Right cardiac atrium (tissue), 5 donors: Measurements from ENCODE around the gene TMEM54. TPM values are rescaled to one million over a fixed set of nuclear protein-coding genes. Genes with fewer than 3 reads are reported as not detected.

Experiments used
- ATAC-seq, 2 donors: fragments of 200-7000 bp; cut with Tn5 transposase; one replicate each; pipeline versions ENCODE4 v1.8.0 to v1.9.1; 2020; ENCODE audit warnings: moderate library complexity in 2 of 2, mild to moderate bottlenecking in 1 of 2
- DNase-seq, 3 donors: peaks; one replicate each; pipeline ENCODE4 v3.0.0-alpha.2; 2020
- H3K27ac ChIP-seq: one replicate; pipeline ENCODE4 v1.5.1; 2013; ENCODE audit warnings: mild to moderate bottlenecking, low read length, control low read depth, moderate library complexity
- H3K27me3 ChIP-seq: one replicate; pipeline ENCODE4 v1.6.1; 2013; ENCODE audit not compliant: control insufficient read depth, insufficient read depth
- H3K4me1 ChIP-seq: one replicate; pipeline ENCODE4 v1.6.1; 2013; ENCODE audit warnings: low read length; ENCODE audit not compliant: control insufficient read depth, insufficient read depth
- H3K4me3 ChIP-seq: one replicate; pipeline ENCODE4 v1.5.1; 2013; ENCODE audit warnings: low read length, control low read depth
- H3K9me3 ChIP-seq: one replicate; pipeline ENCODE4 v1.6.1; 2013; ENCODE audit warnings: low read length; ENCODE audit not compliant: control insufficient read depth
- WGBS: extraction: QIAGEN DNeasy Blood & Tissue Kit; methylation state at CpG from one replicate; pipeline ENCODE4 v1.1.7; 2013; 5-methylcytosine and 5-hydroxymethylcytosine counted together
- intact Hi-C, 4 donors: fragments of 100-400 bp; cut with DNase I; formaldehyde crosslinking; loops; one replicate each; pipeline versions ENCODE4 v1.11.0 to v1.14.0; 2022 to 2023
- long read RNA-seq, 4 donors: library from polyadenylated mRNA; unstranded; transcript quantifications; one replicate each; pipeline ENCODE4 v2.0.0, GENCODE V29; 2020 to 2021
- polyA plus RNA-seq: library from polyadenylated mRNA; stranded (reverse); fragments of 200-250 nt; gene quantifications from one replicate; pipeline ENCODE4 v1.2.3, GENCODE V29; 2013
- total RNA-seq, 4 donors: library from RNA; stranded (reverse); fragmentation: NEBNext Ultra II Directional; extraction: Animal tissue kit (Norgen Biotek cat#: 25700); gene quantifications; one replicate each; pipeline ENCODE4 v1.2.1, GENCODE V29; 2021
- donor health status: healthy with polysubstance abuse.
- donor health status: DM: no; HTN: yes; CAD: no.
- donor health status: DM: no; HTN: no; CAD: no.
- donor health status: DM: no; HTN: yes; CAD: no; lungs with severe emphysema.
- donor health status: DM: yes; HTN: yes; CAD: no.

TMEM54 gene
- total RNA-seq, result 10 to 100 TPM in 1 of 4 donors, 1 to 10 TPM in 3; 7.8 to 11.6 (median 8.7) TPM
- polyA plus RNA-seq, result 9.9 TPM
- long read RNA-seq, donor 1, transcript TMEM54-202 (6 exons, 999 nt), result major isoform, 14 of 14 reads
- long read RNA-seq, donor 1, partial matches to known transcripts, result 0 of 14 reads
- long read RNA-seq, donor 1, other reads (novel, unspliced or antisense), result 0 of 14 reads
- long read RNA-seq, donor 2, transcript TMEM54-202 (6 exons, 999 nt), result major isoform, 11 of 13 reads
- long read RNA-seq, donor 2, partial matches to known transcripts, result 0 of 13 reads
- long read RNA-seq, donor 2, other reads (novel, unspliced or antisense), result 1 of 13 reads
- long read RNA-seq, donor 3, partial matches to known transcripts, result 0 of 1 reads
- long read RNA-seq, donor 3, other reads (novel, unspliced or antisense), result 1 of 1 reads
- long read RNA-seq, donor 4, transcript TMEM54-202 (6 exons, 999 nt), result major isoform, 8 of 10 reads
- long read RNA-seq, donor 4, partial matches to known transcripts, result 0 of 10 reads
- long read RNA-seq, donor 4, other reads (novel, unspliced or antisense), result 2 of 10 reads

GRCh38 chr1:32900956-32901822 lies at the start of gene TMEM54:
Gene TMEM54 (minus strand): TSS chr1:32901389. CDS start chr1:32901238, 151 bp downstream.
- 1% methylated on average over 92 of the region's 92 CpGs for WGBS
- Histone ChIP-seq H3K4me3 (peak within 1 kb of the TSS; percentile 83), H3K27me3 (no peaks in the 10 kb centered on the region), H3K4me1 (no peaks in the 10 kb centered on the region), H3K27ac (no peak within 1 kb of the TSS), H3K9me3 (no peaks in the 10 kb centered on the region)
- ATAC-seq (peak; percentile 75 to 88), DNase-seq (peak; percentile 59 to 84 (median 81))
- intact Hi-C loops, result no loop called here

- H3K4me3 ChIP-seq, result no peak overlapping the region
- intact Hi-C loops, result no loop called here
- no peak overlapping the region for H3K27ac ChIP-seq
- no peaks in the 10 kb centered on the region for H3K27me3 ChIP-seq
- no peaks in the 10 kb centered on the region for H3K9me3 ChIP-seq
- ATAC-seq, result peak in 1 of 2 donors; percentile 33
- WGBS, result 66% methylated on average over 5 of the region's 5 CpGs
- no peak for DNase-seq
- peaks cover 3% of the 10 kb centered on the region for H3K4me1 ChIP-seq
Observed at GRCh38 chr1:32949519-32949918, 48.3 kb upstream of the TMEM54 start.

- DNase-seq, result no peak
- H3K27me3 ChIP-seq, result no peaks in the 10 kb centered on the region
- peaks cover 3% of the 10 kb centered on the region for H3K4me1 ChIP-seq
- H3K27ac ChIP-seq, result no peak overlapping the region
- 44% methylated on average over 1 of the region's 1 CpG for WGBS
- no peak for ATAC-seq
- no peak overlapping the region for H3K4me3 ChIP-seq
- no peaks in the 10 kb centered on the region for H3K9me3 ChIP-seq
- intact Hi-C loops, result no loop called here
Observed at GRCh38 chr1:32948905-32949304, 47.7 kb upstream of the TMEM54 start.

GRCh38 chr1:32948390-32948722 lies 47.2 kb upstream of the TMEM54 start:
- ATAC-seq (no peak), DNase-seq (no peak)
- no peak overlapping the region for H3K4me3 ChIP-seq
- peaks cover 3% of the 10 kb centered on the region for H3K4me1 ChIP-seq
- WGBS, result 86% methylated on average over 1 of the region's 1 CpG
- H3K9me3 ChIP-seq, result no peaks in the 10 kb centered on the region
- intact Hi-C loops, result no loop called here
- H3K27ac ChIP-seq, result no peak overlapping the region
- H3K27me3 ChIP-seq, result no peaks in the 10 kb centered on the region

- ATAC-seq, result no peak
- no peak overlapping the region for H3K27ac ChIP-seq
- H3K4me3 ChIP-seq, result no peak overlapping the region
- no peak for DNase-seq
- H3K9me3 ChIP-seq, result no peaks in the 10 kb centered on the region
- no peaks in the 10 kb centered on the region for H3K27me3 ChIP-seq
- peaks cover 3% of the 10 kb centered on the region for H3K4me1 ChIP-seq
- WGBS, result 79% methylated on average over 6 of the region's 6 CpGs
- intact Hi-C loops, result no loop called here
Observed at GRCh38 chr1:32947669-32948389, 46.6 kb upstream of the TMEM54 start.

GRCh38 chr1:32946413-32946812 lies 45.2 kb upstream of the TMEM54 start:
- H3K9me3 ChIP-seq, result no peaks in the 10 kb centered on the region
- intact Hi-C loops, result no loop called here

GRCh38 chr1:32944180-32944579 lies 43.0 kb upstream of the TMEM54 start:
- Histone ChIP-seq H3K27ac (no peak overlapping the region), H3K4me1 (peaks cover 3% of the 10 kb centered on the region), H3K27me3 (no peaks in the 10 kb centered on the region), H3K9me3 (no peaks in the 10 kb centered on the region), H3K4me3 (no peak overlapping the region)
- DNase-seq, result no peak
- intact Hi-C loops, result no loop called here
- no peak for ATAC-seq

More at GRCh38 chr1:32946413-32946812, 45.2 kb upstream of the TMEM54 start:
- Histone ChIP-seq H3K4me1 (peaks cover 2% of the 10 kb centered on the region), H3K27me3 (no peaks in the 10 kb centered on the region), H3K27ac (no peak overlapping the region), H3K4me3 (no peak overlapping the region)
- no peak for ATAC-seq
- DNase-seq, result no peak
- WGBS, result 56% methylated on average over 2 of the region's 2 CpGs

- DNase-seq (peak; percentile 68 to 77 (median 72)), ATAC-seq (peak; percentile 83 to 92)
- intact Hi-C loops, result loop anchor here (5.0 to 10.0 kb wide), 5 partner anchors 65 to 145 kb away; partner anchors contain the start of gene AZIN2 (in 3 of the 4)
- no peaks in the 10 kb centered on the region for H3K9me3 ChIP-seq
- WGBS, result 49% methylated on average over 4 of the region's 4 CpGs
- H3K4me3 ChIP-seq, result no peak overlapping the region
- H3K4me1 ChIP-seq, result peaks cover 3% of the 10 kb centered on the region
- no peaks in the 10 kb centered on the region for H3K27me3 ChIP-seq
- peak overlapping the region; percentile 36 for H3K27ac ChIP-seq
Observed at GRCh38 chr1:32939655-32940371, 38.6 kb upstream of the TMEM54 start.

- Histone ChIP-seq H3K27ac (no peak overlapping the region), H3K4me1 (peaks cover 3% of the 10 kb centered on the region), H3K4me3 (no peak overlapping the region), H3K9me3 (no peaks in the 10 kb centered on the region), H3K27me3 (no peaks in the 10 kb centered on the region)
- intact Hi-C loops, result loop anchor here (5.0 to 10.0 kb wide), 5 partner anchors 68 to 148 kb away; partner anchors contain the start of gene AZIN2 (in 3 of the 4)
- ATAC-seq (no peak), DNase-seq (no peak)
- 93% methylated on average over 4 of the region's 4 CpGs for WGBS
Observed at GRCh38 chr1:32937061-32937460, 35.9 kb upstream of the TMEM54 start.

GRCh38 chr1:32934535-32934934 lies 33.3 kb upstream of the TMEM54 start:
- no peaks in the 10 kb centered on the region for H3K27me3 ChIP-seq
- ATAC-seq (no peak), DNase-seq (no peak)
- H3K4me3 ChIP-seq, result no peak overlapping the region
- intact Hi-C loops, result loop anchor here (10.0 kb wide), 4 partner anchors 70 to 150 kb away; partner anchors contain the start of gene AZIN2 (in 3 of the 4)
- H3K4me1 ChIP-seq, result no peaks in the 10 kb centered on the region
- no peak overlapping the region for H3K27ac ChIP-seq
- WGBS, result 91% methylated on average over 10 of the region's 10 CpGs
- H3K9me3 ChIP-seq, result no peaks in the 10 kb centered on the region
